GM19463 (cell line): ENCODE results near the gene TOMM6.

Experiments used
- ATAC-seq: cut with Tn5 transposase; IDR thresholded peaks from one replicate; pipeline ENCODE4 v1.9.1; 2021; ENCODE audit warnings: mild to moderate bottlenecking, moderate library complexity; ENCODE audit not compliant: unreplicated experiment

The TOMM6 gene

GRCh38 chr6:41818271-41819054, 31.0 kb downstream of the TOMM6 start:
- no peak for ATAC-seq

- ATAC-seq: no peak
These were observed 33.8 kb downstream of the TOMM6 start for GRCh38 chr6:41821266-41821665.

- no peak for ATAC-seq
These were observed 34.5 kb downstream of the TOMM6 start for GRCh38 chr6:41822021-41822420.

GRCh38 chr6:41823178-41823577, 35.7 kb downstream of the TOMM6 start:
- no peak for ATAC-seq

GRCh38 chr6:41824571-41825569, 37.4 kb downstream of the TOMM6 start:
- no peak for ATAC-seq

- ATAC-seq: no peak
These were observed 39.0 kb downstream of the TOMM6 start for GRCh38 chr6:41826343-41827022.

GRCh38 chr6:41832263-41832662, 44.8 kb downstream of the TOMM6 start:
- no peak for ATAC-seq

- no peak for ATAC-seq
These were observed 48.6 kb downstream of the TOMM6 start for GRCh38 chr6:41836022-41836659.

GRCh38 chr6:41836660-41837052, 49.2 kb downstream of the TOMM6 start:
- ATAC-seq: no peak
